Cortex of kidney (tissue), 1 donor: ENCODE data around the gene APBB2.
"Not testable (repeated sequence)": the region's sequence is repeated elsewhere in the genome, so short reads cannot be mapped to it uniquely, and the experiment has no call there.

ENCODE experiments used
- DNase-seq: peaks from one replicate; lab custom pipeline; 2025; lab: John Stamatoyannopoulos, UW

Gene APBB2

DNA sequence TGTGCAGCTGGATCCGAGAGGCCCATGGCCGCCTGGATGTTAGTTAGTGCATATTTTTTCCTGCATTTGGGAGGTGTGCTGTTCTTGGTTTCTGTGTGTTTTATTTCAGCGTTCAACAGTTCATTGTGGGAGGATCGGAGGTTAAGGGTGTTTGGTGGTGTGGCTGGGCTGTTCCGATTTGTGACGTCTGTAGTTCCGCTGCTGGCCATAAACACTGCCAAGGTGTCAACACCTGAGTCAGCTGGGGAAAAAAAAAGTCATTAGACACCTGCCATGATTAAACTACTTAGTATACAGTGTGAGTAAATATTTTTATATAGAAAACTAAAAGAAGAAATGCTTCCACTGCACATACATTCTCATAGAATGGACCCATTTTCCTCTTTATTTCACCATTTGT lies 200.2 kb downstream of the APBB2 start:
- no peak for DNase-seq

- DNase-seq = no peak
Observed at GRCh38 chr4:41013746-41014145, 200.6 kb downstream of the APBB2 start.

- DNase-seq = no peak
Observed at GRCh38 chr4:41012911-41013310, 201.4 kb downstream of the APBB2 start.

DNA sequence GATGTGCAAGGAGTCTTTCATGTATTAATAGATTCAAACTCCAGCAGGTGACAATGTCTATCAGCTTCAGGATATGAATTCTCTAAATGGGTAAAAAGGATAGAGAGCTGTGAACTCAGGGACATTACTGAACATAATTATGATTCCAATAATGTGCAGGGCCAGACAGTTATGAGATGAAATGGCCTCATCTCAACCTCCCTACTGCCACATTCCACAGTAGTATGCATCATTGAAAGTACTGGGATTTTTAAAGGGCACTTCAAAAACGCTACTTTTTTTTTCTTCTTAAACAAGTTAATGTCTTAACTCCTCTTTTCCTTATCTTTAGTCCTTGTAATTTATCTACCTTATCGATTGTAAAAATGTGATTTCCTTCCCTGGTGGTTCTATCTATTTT lies 202.0 kb downstream of the APBB2 start:
- no peak for DNase-seq

- DNase-seq = no peak
Observed at GRCh38 chr4:41009411-41009810, 204.9 kb downstream of the APBB2 start.

- DNase-seq = no peak
Observed at GRCh38 chr4:41006141-41006540, 208.2 kb downstream of the APBB2 start.

DNA sequence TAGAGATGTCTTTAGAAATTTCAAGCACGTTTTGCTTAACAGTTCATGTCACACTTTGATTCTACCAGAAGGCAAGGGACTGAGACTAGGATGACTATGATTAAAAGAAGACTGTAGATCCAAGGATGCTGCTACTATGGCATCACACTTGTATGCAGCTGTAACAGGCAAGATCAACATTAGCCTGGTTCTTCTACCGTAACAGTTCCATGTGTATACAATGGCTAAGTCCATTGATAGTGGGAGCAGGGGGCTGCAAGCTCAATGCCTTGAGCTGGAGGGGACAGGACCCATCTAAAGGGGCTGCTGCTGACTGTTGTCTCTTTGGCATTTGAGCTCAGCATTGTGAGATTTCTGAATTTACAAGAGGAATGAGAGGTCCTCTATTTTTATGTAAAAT lies 212.0 kb downstream of the APBB2 start:
- DNase-seq = no peak

DNA sequence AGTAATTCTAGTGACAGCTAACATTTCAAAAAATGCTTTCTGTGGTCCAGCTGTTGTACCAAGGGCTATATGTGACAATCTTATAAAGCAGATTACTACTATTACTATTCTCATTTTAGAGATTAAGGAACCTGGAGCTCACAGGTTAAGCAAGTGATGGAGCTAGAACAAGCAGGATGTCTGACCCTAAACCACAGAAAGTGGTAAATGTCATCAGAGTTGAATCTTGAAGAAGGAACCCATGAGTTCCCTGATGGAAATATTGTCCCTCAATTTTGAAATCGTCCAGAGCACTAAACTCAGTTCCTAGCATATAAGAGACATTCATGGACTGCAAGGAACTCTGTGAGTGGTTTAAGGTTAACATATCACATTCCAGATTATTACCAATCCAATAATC lies 214.0 kb downstream of the APBB2 start:
- DNase-seq = no peak

GRCh38 chr4:40998675-40999358 lies 215.5 kb downstream of the APBB2 start:
- DNase-seq = no peak

GRCh38 chr4:40995850-40996249 lies 218.5 kb downstream of the APBB2 start:
- DNase-seq = no peak

DNA sequence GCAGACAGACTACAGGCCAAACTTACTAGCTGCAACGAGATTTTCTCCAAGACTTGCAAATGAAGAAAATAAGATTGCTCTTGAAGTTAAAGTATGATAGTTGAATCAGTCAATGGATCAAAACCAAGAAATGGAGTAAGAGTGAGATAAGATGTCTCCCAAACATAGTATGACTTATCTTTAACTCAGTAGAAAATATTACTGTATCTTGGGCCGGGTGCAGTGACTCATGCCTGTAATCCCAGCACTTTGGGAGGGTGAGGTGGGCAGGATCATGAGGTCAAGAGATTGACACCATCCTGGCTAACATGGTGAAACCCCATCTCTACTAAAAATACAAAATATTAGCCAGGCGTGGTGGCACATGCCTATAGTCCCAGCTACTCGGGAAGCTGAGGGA lies 220.0 kb downstream of the APBB2 start:
- not testable (repeated sequence) for DNase-seq

DNA sequence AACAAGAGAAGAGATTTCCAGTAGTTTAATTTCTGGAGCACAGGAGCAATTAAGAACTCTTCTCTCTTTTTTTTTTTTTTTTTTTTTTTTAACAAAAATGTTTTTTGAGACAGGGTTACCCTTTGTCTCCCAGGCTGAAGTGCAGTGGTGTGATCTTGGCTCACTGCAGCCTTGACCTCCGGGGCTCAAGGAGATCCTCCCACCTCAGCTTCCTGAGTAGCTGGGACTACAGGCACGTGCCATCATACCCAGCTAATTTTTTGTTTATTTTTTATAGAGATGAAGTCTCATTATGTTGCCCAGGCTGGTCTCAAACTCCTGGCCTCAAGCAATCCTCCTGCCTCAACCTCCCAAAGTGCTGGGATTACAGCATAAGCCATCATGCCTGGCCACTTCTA lies 221.0 kb downstream of the APBB2 start:
- DNase-seq = not testable (repeated sequence)

- DNase-seq = no peak
Observed at GRCh38 chr4:40992472-40993295, 221.7 kb downstream of the APBB2 start.

- no peak for DNase-seq
Observed at GRCh38 chr4:40991908-40992307, 222.4 kb downstream of the APBB2 start.

GRCh38 chr4:40990899-40991265 lies 223.5 kb downstream of the APBB2 start:
- DNase-seq = no peak

- DNase-seq = no peak
Observed at GRCh38 chr4:40990236-40990898, 224.0 kb downstream of the APBB2 start.

DNA sequence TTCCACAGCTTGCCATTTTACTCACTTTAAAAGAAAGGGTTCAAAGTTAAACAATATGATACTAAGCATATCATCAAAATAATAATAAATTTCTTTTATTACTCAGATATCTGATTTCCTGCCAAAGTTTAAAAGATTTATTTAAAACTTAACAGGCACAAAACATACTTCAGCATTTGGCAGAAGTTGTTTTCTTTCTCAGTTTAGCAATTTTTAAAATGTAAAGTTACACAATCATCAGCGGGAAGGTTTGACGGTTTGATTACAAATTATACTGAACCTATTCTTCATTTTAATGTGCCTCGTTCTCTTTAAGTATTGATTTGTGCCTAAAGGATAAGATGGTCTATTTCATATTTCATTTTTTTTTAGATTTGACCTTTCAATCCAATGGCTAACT lies 227.2 kb downstream of the APBB2 start:
- DNase-seq = no peak

DNA sequence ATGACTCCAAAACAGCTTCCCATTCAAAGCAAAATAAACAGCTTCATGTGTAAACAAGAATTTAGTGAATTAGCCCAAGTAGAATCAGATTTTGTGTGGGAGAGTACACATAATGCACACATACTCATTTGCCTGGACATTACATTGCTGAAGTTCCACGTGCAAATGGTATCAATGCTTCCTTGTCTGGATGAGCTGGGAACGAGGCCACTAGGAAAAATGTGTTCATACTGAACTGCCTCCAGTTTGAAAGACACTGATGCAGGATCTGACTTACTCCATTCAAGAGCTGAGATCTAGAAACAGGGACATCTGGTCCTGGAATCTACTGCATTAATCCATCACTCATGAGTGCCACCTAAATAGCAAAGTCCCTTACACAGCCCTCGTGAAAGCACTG lies 228.0 kb downstream of the APBB2 start:
- no peak for DNase-seq

DNA sequence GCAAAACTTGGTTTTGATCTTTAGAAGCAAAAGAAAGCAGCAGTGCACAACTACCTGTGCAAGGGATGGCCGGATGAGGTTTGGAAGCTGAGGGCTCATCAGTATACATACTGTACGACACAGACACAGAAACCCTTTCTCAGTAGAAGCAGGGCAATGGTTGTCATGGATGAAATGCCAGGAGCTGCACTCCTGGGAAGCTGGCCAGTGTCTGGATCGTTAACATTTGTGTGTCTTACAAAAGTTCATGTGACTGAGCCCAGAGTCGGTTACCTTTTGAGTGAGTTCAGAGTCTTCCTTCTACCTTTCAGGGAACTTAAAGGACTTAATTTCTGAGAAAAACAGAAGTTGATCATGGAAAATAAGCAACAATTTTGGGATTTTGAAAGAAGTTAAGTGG lies 230.3 kb downstream of the APBB2 start:
- DNase-seq = no peak

- no peak for DNase-seq
Observed at GRCh38 chr4:40980318-40980883, 233.9 kb downstream of the APBB2 start.

DNA sequence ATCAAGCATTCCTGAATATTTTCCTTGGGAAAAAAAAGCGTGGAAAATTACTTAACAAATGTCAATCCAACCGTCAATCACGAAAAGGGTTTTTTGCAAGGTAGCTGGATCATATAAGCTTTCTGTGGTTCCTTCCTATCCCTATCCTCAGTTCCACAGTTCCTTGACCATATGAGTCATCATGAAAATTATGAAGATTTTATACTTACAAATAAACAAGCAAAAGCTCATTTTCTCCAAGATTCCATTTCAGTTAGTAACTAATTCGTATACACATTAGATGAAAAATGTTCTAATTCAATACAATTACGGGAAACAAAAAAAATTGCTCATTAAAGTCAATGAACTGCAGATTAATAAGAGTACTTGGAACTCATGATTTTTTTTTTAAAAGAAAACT lies 235.8 kb downstream of the APBB2 start:
- no peak for DNase-seq

DNA sequence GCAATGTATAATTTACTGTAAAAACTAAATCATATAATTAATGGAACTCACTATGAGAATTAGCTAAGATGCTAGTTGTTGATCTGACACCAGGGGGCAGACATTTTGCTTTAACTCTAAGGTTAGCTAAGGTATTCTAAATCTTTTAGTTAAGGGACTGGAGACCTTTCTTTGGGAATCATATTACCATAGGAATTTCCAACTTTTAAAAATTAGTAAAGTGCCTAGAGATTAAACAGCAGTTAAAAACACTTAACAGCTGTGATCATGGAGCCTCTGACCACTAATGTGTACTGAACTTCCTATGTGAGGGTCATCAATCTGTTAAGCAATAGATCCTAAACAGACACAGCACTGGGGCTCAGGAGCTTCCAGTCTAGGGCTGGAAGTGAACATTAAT lies 238.0 kb downstream of the APBB2 start:
- DNase-seq = no peak

DNA sequence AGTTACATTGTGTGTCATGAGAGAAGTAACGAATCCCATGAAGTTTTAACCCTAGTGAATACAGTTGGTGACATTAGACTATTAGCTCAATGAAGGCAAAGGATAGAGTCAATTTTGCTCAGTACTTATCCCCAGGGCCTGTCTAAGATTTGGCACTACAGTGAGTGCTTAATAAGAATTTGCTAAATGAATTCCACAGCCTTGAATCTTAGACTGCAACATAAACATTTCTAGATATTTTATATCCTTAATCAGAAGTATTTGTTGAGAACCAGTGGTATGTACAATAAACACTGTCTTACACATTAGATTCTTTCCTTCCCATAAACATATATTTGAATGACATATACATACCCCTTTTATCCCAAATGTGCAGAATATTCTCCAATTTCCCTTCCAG lies 241.6 kb downstream of the APBB2 start:
- no peak for DNase-seq
